Liver (tissue), 3 donors: ENCODE results near the gene KIF26B.

Source experiments
- CTCF ChIP-seq: fragments of 150-350 bp; IDR thresholded peaks from 2 replicates; pipeline ENCODE4 v1.5.1; 2017; ENCODE audit warnings: improper control_type of control experiment, low read depth, low read length; ENCODE audit not compliant: missing input control
- EGR1 ChIP-seq, 2 donors: IDR thresholded peaks; 2 replicates each; pipeline ENCODE4 v1.6.1; 2016 to 2018; ENCODE audit warnings: antibody characterized with exemption in 2 of 2, low read depth in 2 of 2
- FOXA2 ChIP-seq: IDR thresholded peaks from 2 replicates; pipeline ENCODE4 v1.6.1; 2016; ENCODE audit warnings: antibody characterized with exemption
- NR2F2 ChIP-seq: IDR thresholded peaks from 2 replicates; pipeline ENCODE4 v1.6.1; 2016; ENCODE audit warnings: antibody characterized with exemption
- RAD21 ChIP-seq, 2 donors: IDR thresholded peaks; 2 replicates each; pipeline ENCODE4 v1.6.1; 2016; ENCODE audit warnings: antibody characterized with exemption in 2 of 2, mild to moderate bottlenecking in 2 of 2
- SP1 ChIP-seq: IDR thresholded peaks from 2 replicates; pipeline ENCODE4 v1.6.1; 2018; ENCODE audit warnings: antibody characterized with exemption, mild to moderate bottlenecking
- TAF1 ChIP-seq: conservative IDR thresholded peaks from 2 replicates; pipeline ENCODE4 v1.6.1; 2016; ENCODE audit warnings: antibody characterized with exemption, mild to moderate bottlenecking
- YY1 ChIP-seq: IDR thresholded peaks from 2 replicates; pipeline ENCODE4 v1.6.1; 2016; ENCODE audit warnings: antibody characterized with exemption, mild to moderate bottlenecking
- donor health status: healthy.
- donor health status: healthy.

- TF ChIP-seq CTCF (no peak), YY1 (no peak), SP1 (no peak), EGR1 (IDR thresholded peaks at IDR 0.05; ENCODE audit: low read depth in 2 of 2) (no peak), NR2F2 (no peak), FOXA2 (no peak), RAD21 (IDR thresholded peaks at IDR 0.05) (no peak), TAF1 (no peak)
These were observed 597.1 kb downstream of the KIF26B start for GRCh38 chr1:245751726-245752470.
